PC-9 (cell line): ENCODE data around the gene MRPL21. TPM values are rescaled to one million over a fixed set of nuclear protein-coding genes. Genes with fewer than 3 reads are reported as not detected.

Source experiments
- BruUV-seq: library from RNA; stranded (reverse); fragments of 400-500 nt; replicated peaks from 2 replicates; lab custom pipeline; 2021; lab: Mats Ljungman, UMichigan
- CTCF ChIA-PET: fragments of 300-600 bp; sonication (Branson Sonifier 250); formaldehyde crosslinking; loops from one replicate; lab custom pipeline; 2022; ENCODE audit warnings: antibody characterized with exemption; lab: Charles Lee
- POLR2A ChIA-PET: fragments of 300-600 bp; sonication (Branson Sonifier 250); formaldehyde crosslinking; loops from one replicate; lab custom pipeline; 2022; ENCODE audit warnings: antibody characterized with exemption; ENCODE audit not compliant: unreplicated experiment; lab: Charles Lee
- DNase-seq, 2 experiments: peaks; one replicate each; pipeline versions ENCODE4 v3.0.0 to v3.0.0-alpha.2; 2015 to 2022; ENCODE audit warnings: mixed read lengths in 1 of 2
- H2AFZ ChIP-seq: fragments of 200-600 bp; sonication (generic); 2 replicates; pipeline ENCODE4 v1.8.1; 2017; ENCODE audit warnings: antibody characterized with exemption
- H3F3A ChIP-seq: fragments of 200-600 bp; sonication (generic); 2 replicates; pipeline ENCODE4 v1.8.1; 2017; ENCODE audit warnings: antibody characterized with exemption, mild to moderate bottlenecking, low read depth; ENCODE audit not compliant: insufficient read depth
- H3K27ac ChIP-seq: fragments of 200-600 bp; sonication (generic); 2 replicates; pipeline ENCODE4 v1.6.1; 2016; ENCODE audit warnings: mixed run types
- H3K27me3 ChIP-seq: fragments of 200-600 bp; sonication (generic); 2 replicates; pipeline ENCODE4 v1.6.1; 2016; ENCODE audit warnings: low read depth, mixed run types; ENCODE audit not compliant: insufficient read depth
- H3K36me3 ChIP-seq: fragments of 200-600 bp; sonication (generic); 2 replicates; pipeline ENCODE4 v1.6.1; 2016; ENCODE audit warnings: low read depth, mixed run types
- H3K4me1 ChIP-seq: fragments of 200-600 bp; sonication (generic); replicated peaks from 2 replicates; pipeline ENCODE4 v1.6.1; 2016; ENCODE audit warnings: mixed run types; ENCODE audit not compliant: insufficient read depth
- H3K4me2 ChIP-seq: fragments of 200-600 bp; sonication (generic); 2 replicates; pipeline ENCODE4 v1.6.1; 2017; ENCODE audit warnings: mixed run types
- H3K4me3 ChIP-seq: fragments of 200-600 bp; sonication (generic); 2 replicates; pipeline ENCODE4 v1.6.1; 2016; ENCODE audit warnings: mixed run types
- H3K79me2 ChIP-seq: fragments of 200-600 bp; sonication (generic); 2 replicates; pipeline ENCODE4 v1.6.1; 2017; ENCODE audit warnings: low read depth, mixed run types
- H3K9me2 ChIP-seq: fragments of 200-600 bp; sonication (generic); 2 replicates; pipeline ENCODE4 v1.8.1; 2017; ENCODE audit warnings: mild to moderate bottlenecking; ENCODE audit not compliant: insufficient read depth
- H3K9me3 ChIP-seq: fragments of 200-600 bp; sonication (generic); 2 replicates; pipeline ENCODE4 v1.8.1; 2016; ENCODE audit warnings: low read depth; ENCODE audit not compliant: insufficient read depth
- H4K20me1 ChIP-seq: fragments of 200-600 bp; sonication (generic); 2 replicates; pipeline ENCODE4 v1.8.1; 2017; ENCODE audit not compliant: insufficient read depth
- CTCF ChIP-seq: fragments of 200-600 bp; sonication (generic); conservative IDR thresholded peaks from 2 replicates; pipeline ENCODE4 v1.6.1; 2017; ENCODE audit warnings: mixed run types, antibody characterized with exemption, mild to moderate bottlenecking, moderate library complexity
- EZH2 ChIP-seq: fragments of 200-600 bp; sonication (generic); IDR thresholded peaks from 2 replicates; pipeline ENCODE4 v1.8.0; 2017; ENCODE audit warnings: antibody characterized with exemption, low read depth
- intact Hi-C: fragments of 100-400 bp; cut with micrococcal nuclease; formaldehyde crosslinking; loops from one replicate; pipeline ENCODE4 v1.10.0; 2022; ENCODE audit not compliant: unreplicated experiment
- total RNA-seq: library from RNA; stranded (reverse); gene quantifications from 2 replicates; pipeline ENCODE4 v1.2.3, GENCODE V29; 2021

Gene MRPL21
- total RNA-seq, 1 experiment from 2014 or later = 88.0 TPM

DNA sequence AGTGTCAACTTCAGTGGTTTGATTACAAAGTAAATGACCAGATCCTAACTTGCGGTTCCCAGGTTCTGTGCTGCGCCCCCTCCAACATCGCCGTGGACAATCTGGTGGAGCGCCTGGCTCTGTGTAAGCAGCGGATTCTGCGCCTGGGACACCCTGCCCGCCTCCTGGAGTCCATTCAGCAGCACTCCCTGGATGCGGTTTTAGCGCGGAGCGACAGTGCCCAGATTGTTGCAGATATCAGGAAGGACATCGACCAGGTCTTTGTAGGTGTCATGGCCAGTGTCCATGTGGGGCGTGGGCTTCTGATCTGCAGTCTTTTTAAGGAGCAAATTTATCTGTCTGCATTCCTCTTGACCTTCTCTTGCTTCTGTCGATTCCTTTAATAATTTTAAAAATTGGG is 11.1 kb upstream of the MRPL21 start:
- Histone ChIP-seq H3K27me3 (no peaks in the 10 kb centered on the region), H3K4me2 (no peak overlapping the region), H3K27ac (no peak overlapping the region), H3K4me3 (no peak overlapping the region), H3K4me1 (no peaks in the 10 kb centered on the region), H2AFZ (no peak overlapping the region), H3K9me3 (no peaks in the 10 kb centered on the region), H4K20me1 (no peaks in the 10 kb centered on the region), H3K79me2 (no peaks in the 10 kb centered on the region), H3F3A (0 out of 2 replicates have a peak, but pooled peaks cover 11% of the 10 kb centered on the region), H3K36me3 (peaks cover 18% of the 10 kb centered on the region), H3K9me2 (no peaks in the 10 kb centered on the region)
- BruUV-seq = no TSS peak
- intact Hi-C loops = no loop called here
- POLR2A ChIA-PET = no interaction called here
- no peak for TF ChIP-seq EZH2
- no peak for TF ChIP-seq CTCF
- DNase-seq = no peak
- CTCF ChIA-PET = no interaction called here

DNA sequence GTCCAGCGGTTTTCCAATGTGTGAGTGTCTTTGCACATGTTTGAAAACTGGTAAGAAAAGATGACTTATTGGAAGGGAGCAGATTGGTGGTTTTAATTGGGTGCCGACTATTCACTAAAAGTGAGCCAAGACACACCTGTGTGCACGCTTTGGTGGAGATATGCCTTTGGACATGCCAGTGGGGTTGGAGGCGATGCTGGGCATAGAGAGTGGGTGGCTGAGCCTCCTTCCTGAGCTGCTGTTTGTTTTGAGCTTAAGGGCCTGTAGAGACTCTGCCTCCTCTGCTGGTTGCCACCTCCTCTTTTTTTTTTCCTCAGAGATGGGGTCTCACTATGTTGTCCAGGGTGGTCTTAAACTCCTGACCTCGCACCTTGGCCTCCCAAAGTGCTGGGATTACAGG is 9.6 kb upstream of the MRPL21 start:
- POLR2A ChIA-PET = no interaction called here
- DNase-seq = no peak
- no peaks in the 10 kb centered on the region for H3K4me1 ChIP-seq
- no peaks in the 10 kb centered on the region for H3K27me3 ChIP-seq
- H3F3A ChIP-seq = 0 out of 2 replicates have a peak, but pooled peaks cover 4% of the 10 kb centered on the region
- no peak overlapping the region for H3K4me3 ChIP-seq
- BruUV-seq = no TSS peak
- H3K27ac ChIP-seq = no peak overlapping the region
- TF ChIP-seq EZH2 (no peak), CTCF (no peak)
- CTCF ChIA-PET = interaction anchor here (0.7 kb wide), 1 partner anchor 109 kb away, joined by 3 read pairs; no protein-coding TSS in a partner anchor
- H3K4me2 ChIP-seq = no peak overlapping the region
- peaks cover 11% of the 10 kb centered on the region for H3K36me3 ChIP-seq
- H4K20me1 ChIP-seq = no peaks in the 10 kb centered on the region
- no peaks in the 10 kb centered on the region for H3K9me3 ChIP-seq
- no peaks in the 10 kb centered on the region for H3K9me2 ChIP-seq
- no peaks in the 10 kb centered on the region for H3K79me2 ChIP-seq
- H2AFZ ChIP-seq = no peak overlapping the region
- intact Hi-C loops = no loop called here

- no peak for DNase-seq
- intact Hi-C loops = no loop called here
- no peak overlapping the region for H2AFZ ChIP-seq
- no peaks in the 10 kb centered on the region for H3K27me3 ChIP-seq
- TF ChIP-seq EZH2 = no peak
- TF ChIP-seq CTCF = no peak
- CTCF ChIA-PET = no interaction called here
- BruUV-seq = no TSS peak
- no peaks in the 10 kb centered on the region for H3F3A ChIP-seq
- no peak overlapping the region for H3K4me2 ChIP-seq
- no peaks in the 10 kb centered on the region for H4K20me1 ChIP-seq
- no peaks in the 10 kb centered on the region for H3K9me3 ChIP-seq
- no peak overlapping the region for H3K27ac ChIP-seq
- no peaks in the 10 kb centered on the region for H3K79me2 ChIP-seq
- H3K4me1 ChIP-seq = no peaks in the 10 kb centered on the region
- H3K9me2 ChIP-seq = no peaks in the 10 kb centered on the region
- POLR2A ChIA-PET = no interaction called here
- H3K36me3 ChIP-seq = peaks cover 12% of the 10 kb centered on the region
- H3K4me3 ChIP-seq = no peak overlapping the region
Observed at GRCh38 chr11:68912254-68912653, 8.6 kb upstream of the MRPL21 start.
